SK-N-SH treated with all-trans-retinoic acid at 6 μM for 48 hours (cell line): Measurements from ENCODE around the gene NKD1.

ENCODE experiments used
- ATAC-seq: fragments of 200-7000 bp; cut with Tn5 transposase; 3 replicates; pipeline ENCODE4 v1.9.1; 2020; ENCODE audit warnings: mild to moderate bottlenecking, moderate library complexity
- ARNTL ChIP-seq: fragments of 450-650 bp; formaldehyde crosslinking; IDR thresholded peaks from 2 replicates; pipeline ENCODE4 v1.5.0; 2020; ENCODE audit warnings: low read depth, mild to moderate bottlenecking, moderate library complexity, borderline replicate concordance
- BACH2 ChIP-seq: fragments of 250-450 bp; sonication (Bioruptor Pico); IDR thresholded peaks from 2 replicates; pipeline ENCODE4 v1.9.0; 2021; ENCODE audit warnings: mild to moderate bottlenecking, borderline replicate concordance
- CSDC2 ChIP-seq: fragments of 250-450 bp; sonication (Bioruptor Pico); IDR thresholded peaks from 2 replicates; pipeline ENCODE4 v1.5.0; 2020; ENCODE audit warnings: mild to moderate bottlenecking, moderate library complexity
- CSRNP3 ChIP-seq: fragments of 250-450 bp; sonication (Bioruptor Pico); IDR thresholded peaks from 2 replicates; pipeline ENCODE4 v1.5.1; 2021; ENCODE audit warnings: mild to moderate bottlenecking, moderate library complexity
- ESRRG ChIP-seq: fragments of 250-450 bp; sonication (Bioruptor Pico); IDR thresholded peaks from 2 replicates; pipeline ENCODE4 v1.6.1; 2021; ENCODE audit warnings: mild to moderate bottlenecking
- GLIS3 ChIP-seq: fragments of 250-450 bp; sonication (Bioruptor Pico); IDR thresholded peaks from 2 replicates; pipeline ENCODE4 v1.5.0; 2020; ENCODE audit warnings: mild to moderate bottlenecking, moderate library complexity
- ISL1 ChIP-seq: fragments of 250-450 bp; sonication (Bioruptor Pico); IDR thresholded peaks from 2 replicates; pipeline ENCODE4 v2.1.2; 2022; ENCODE audit warnings: mild to moderate bottlenecking, moderate library complexity
- OSR1 ChIP-seq: fragments of 250-450 bp; sonication (Bioruptor Pico); IDR thresholded peaks from 2 replicates; pipeline ENCODE4 v1.8.0; 2022; ENCODE audit warnings: moderate library complexity, mild to moderate bottlenecking, inconsistent platforms
- PATZ1 ChIP-seq: fragments of 250-450 bp; sonication (Bioruptor Pico); IDR thresholded peaks from 2 replicates; pipeline ENCODE4 v1.8.0; 2020; ENCODE audit warnings: mild to moderate bottlenecking, moderate library complexity, borderline replicate concordance
- PPARA ChIP-seq: fragments of 250-450 bp; sonication (Bioruptor Pico); IDR thresholded peaks from 2 replicates; pipeline ENCODE4 v1.5.0; 2020; ENCODE audit warnings: mild to moderate bottlenecking, borderline replicate concordance
- RARB ChIP-seq: fragments of 250-450 bp; sonication (Bioruptor Pico); IDR thresholded peaks from 2 replicates; pipeline ENCODE4 v1.8.0; 2021; ENCODE audit warnings: mild to moderate bottlenecking, moderate library complexity
- SNAI2 ChIP-seq: fragments of 250-450 bp; sonication (Bioruptor Pico); IDR thresholded peaks from 2 replicates; pipeline ENCODE4 v1.5.0; 2020; ENCODE audit warnings: mild to moderate bottlenecking, moderate library complexity
- TCF4 ChIP-seq: fragments of 250-450 bp; sonication (Bioruptor Pico); IDR thresholded peaks from 2 replicates; pipeline ENCODE4 v1.8.0; 2021; ENCODE audit warnings: mild to moderate bottlenecking, moderate library complexity, borderline replicate concordance
- TOX ChIP-seq: fragments of 250-450 bp; sonication (Bioruptor Pico); IDR thresholded peaks from 2 replicates; pipeline ENCODE4 v1.8.0; 2021; ENCODE audit warnings: mild to moderate bottlenecking, moderate library complexity, borderline replicate concordance
- TSHZ2 ChIP-seq: fragments of 250-450 bp; sonication (Bioruptor Pico); IDR thresholded peaks from 2 replicates; pipeline ENCODE4 v1.5.0; 2020; ENCODE audit warnings: mild to moderate bottlenecking, moderate library complexity
- ZC3H10 ChIP-seq: fragments of 250-450 bp; sonication (Bioruptor Pico); IDR thresholded peaks from 2 replicates; pipeline ENCODE4 v1.5.1; 2021; ENCODE audit warnings: mild to moderate bottlenecking, moderate library complexity
- ZFP3 ChIP-seq: fragments of 250-450 bp; sonication (Bioruptor Pico); IDR thresholded peaks from 2 replicates; pipeline ENCODE4 v1.5.0; 2020; ENCODE audit warnings: mild to moderate bottlenecking, moderate library complexity
- ZFP30 ChIP-seq: fragments of 450-650 bp; formaldehyde crosslinking; IDR thresholded peaks from 2 replicates; pipeline ENCODE4 v1.5.0; 2022; ENCODE audit warnings: mild to moderate bottlenecking, moderate library complexity
- ZNF565 ChIP-seq: fragments of 450-650 bp; formaldehyde crosslinking; conservative IDR thresholded peaks from 2 replicates; pipeline ENCODE4 v1.5.0; 2020; ENCODE audit warnings: low read depth, mild to moderate bottlenecking, moderate library complexity
- ZNF70 ChIP-seq: fragments of 450-650 bp; formaldehyde crosslinking; IDR thresholded peaks from 2 replicates; pipeline ENCODE4 v1.5.0; 2020; ENCODE audit warnings: mild to moderate bottlenecking, moderate library complexity
- ZNF8 ChIP-seq: fragments of 450-650 bp; formaldehyde crosslinking; IDR thresholded peaks from 2 replicates; pipeline ENCODE4 v1.5.0; 2020; ENCODE audit warnings: mild to moderate bottlenecking, moderate library complexity
- TF ChIP-seq, protein P1 (sequence below): fragments of 250-450 bp; sonication (Bioruptor Pico); IDR thresholded peaks from 2 replicates; pipeline ENCODE4 v1.8.0; 2021; ENCODE audit warnings: low read depth, mild to moderate bottlenecking, moderate library complexity, borderline replicate concordance

NKD1 gene

DNA sequence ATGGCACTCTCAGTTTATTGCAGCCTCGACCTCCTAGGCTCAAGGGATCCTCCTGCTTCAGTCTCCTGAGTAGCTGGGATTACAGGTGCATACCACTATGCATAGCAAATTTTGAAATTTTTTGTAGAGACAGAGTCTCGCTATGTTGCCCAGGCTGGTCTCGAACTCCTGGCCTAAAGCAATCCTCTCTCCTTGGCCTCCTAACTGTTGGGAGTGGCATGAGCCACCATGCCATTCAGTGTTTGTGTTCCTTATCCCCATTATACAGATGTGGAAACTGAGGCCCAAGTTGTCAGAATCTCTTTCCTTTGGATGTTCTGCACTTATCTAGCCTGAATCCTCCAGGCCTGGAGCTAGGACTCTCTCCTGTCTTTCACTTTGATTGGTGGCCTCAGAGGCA lies 40.8 kb upstream of the NKD1 start:
- TF ChIP-seq GLIS3 (CRISPR knock-in tag) (no peak), ISL1 (CRISPR knock-in tag) (no peak), ARNTL (CRISPR knock-in tag) (no peak), PPARA (CRISPR knock-in tag) (no peak), PATZ1 (CRISPR knock-in tag) (no peak)
- ATAC-seq, result no peak

DNA sequence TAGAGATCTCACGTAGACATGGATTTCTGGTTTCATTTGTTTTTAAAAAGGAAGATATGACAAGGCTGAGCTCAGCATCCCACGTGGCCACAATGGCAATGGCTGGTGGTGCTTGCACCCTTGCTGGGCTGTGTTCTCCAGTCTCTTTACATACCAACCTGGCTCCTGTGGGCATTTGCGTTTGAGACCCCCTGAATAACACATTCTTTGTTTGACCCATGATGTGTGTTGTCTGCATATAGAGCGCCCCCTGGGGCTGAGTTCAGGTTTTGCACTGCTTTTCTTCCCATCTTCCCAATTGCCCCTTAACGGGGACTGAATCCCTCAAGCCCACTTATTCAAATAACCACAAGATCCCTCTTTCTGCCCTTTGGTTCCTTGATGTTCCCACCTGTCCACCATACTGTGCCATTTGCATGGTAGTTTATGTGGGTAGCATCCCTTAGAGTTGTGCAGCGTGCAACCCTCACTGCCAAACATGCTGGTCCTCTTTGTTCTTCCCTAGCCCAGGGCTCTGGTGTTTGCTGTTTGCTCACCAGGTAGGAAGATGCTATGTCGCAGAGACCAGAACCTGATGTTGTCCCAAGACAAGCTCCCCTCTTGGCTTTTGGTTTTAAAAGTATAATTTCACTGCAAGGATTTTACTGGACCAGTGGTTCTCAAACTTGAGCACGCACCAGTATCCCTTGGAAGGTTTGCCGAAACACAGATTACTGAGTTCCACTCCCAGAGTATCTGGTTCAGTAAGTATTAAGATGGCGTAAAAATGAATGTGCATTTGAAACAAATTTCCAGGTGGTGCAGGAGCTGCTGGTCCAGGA lies 38.5 kb upstream of the NKD1 start:
- no peak for TF ChIP-seq ARNTL (CRISPR knock-in tag)
- TF ChIP-seq OSR1 (CRISPR knock-in tag), result no peak
- no peak for TF ChIP-seq CSRNP3 (CRISPR knock-in tag)
- peak; percentile 18; the same call in 1 of the 3 replicates for ATAC-seq

GRCh38 chr16:50515218-50515617 lies 33.0 kb upstream of the NKD1 start:
- TF ChIP-seq RARB (CRISPR knock-in tag) (no peak), PPARA (CRISPR knock-in tag) (no peak), CSDC2 (CRISPR knock-in tag) (no peak)
- ATAC-seq, result no peak

DNA sequence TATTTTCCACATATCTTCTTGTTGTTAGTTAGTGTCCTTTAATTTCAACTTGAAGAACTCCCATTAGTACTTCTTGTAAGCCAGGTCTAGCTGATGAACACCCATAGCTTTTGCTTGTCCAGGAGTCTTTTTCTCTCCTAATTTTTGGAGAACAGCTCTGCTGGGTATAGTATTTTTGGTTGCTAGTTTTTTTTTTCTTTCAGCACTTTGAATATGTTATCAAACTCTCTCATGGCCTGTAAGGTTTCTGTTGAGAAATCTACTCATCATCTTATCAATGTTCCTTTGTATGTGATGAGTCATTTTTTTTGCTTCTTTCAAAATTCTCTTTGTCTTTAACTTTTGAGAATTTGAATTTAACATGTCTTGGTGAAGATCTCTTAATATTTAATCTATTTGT lies 31.8 kb upstream of the NKD1 start:
- TF ChIP-seq ESRRG (CRISPR knock-in tag) (no peak), ZNF70 (CRISPR knock-in tag) (no peak), TOX (CRISPR knock-in tag) (no peak), OSR1 (CRISPR knock-in tag) (no peak), ZFP3 (CRISPR knock-in tag) (no peak), TSHZ2 (CRISPR knock-in tag) (no peak), CSDC2 (CRISPR knock-in tag) (no peak), TCF4 (CRISPR knock-in tag) (no peak), ARNTL (CRISPR knock-in tag) (no peak), ZNF8 (CRISPR knock-in tag) (no peak), SNAI2 (no peak), ZC3H10 (CRISPR knock-in tag) (no peak), ZFP30 (no peak), CSRNP3 (CRISPR knock-in tag) (no peak), ZNF565 (CRISPR knock-in tag) (no peak), PPARA (CRISPR knock-in tag) (no peak), ISL1 (CRISPR knock-in tag) (no peak), BACH2 (CRISPR knock-in tag) (no peak)
- TF ChIP-seq, protein P1, sequence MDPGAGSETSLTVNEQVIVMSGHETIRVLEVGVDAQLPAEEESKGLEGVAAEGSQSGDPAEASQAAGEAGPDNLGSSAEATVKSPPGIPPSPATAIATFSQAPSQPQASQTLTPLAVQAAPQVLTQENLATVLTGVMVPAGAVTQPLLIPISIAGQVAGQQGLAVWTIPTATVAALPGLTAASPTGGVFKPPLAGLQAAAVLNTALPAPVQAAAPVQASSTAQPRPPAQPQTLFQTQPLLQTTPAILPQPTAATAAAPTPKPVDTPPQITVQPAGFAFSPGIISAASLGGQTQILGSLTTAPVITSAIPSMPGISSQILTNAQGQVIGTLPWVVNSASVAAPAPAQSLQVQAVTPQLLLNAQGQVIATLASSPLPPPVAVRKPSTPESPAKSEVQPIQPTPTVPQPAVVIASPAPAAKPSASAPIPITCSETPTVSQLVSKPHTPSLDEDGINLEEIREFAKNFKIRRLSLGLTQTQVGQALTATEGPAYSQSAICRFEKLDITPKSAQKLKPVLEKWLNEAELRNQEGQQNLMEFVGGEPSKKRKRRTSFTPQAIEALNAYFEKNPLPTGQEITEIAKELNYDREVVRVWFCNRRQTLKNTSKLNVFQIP (CRISPR knock-in tag), result no peak
- no peak for ATAC-seq
